ENCODE data around the gene ASTL.
A peak's percentile ranks its signal among the peaks of the same experiment; 100 is the strongest.

The ASTL gene

GRCh38 chr2:96159084-96159830 lies 21.0 kb upstream of the ASTL start:
- H2BK120ac ChIP-seq (ENCODE audit: low read depth, low read length), result no peak overlapping the region
- peaks cover 6% of the 10 kb centered on the region for H3K9me3 ChIP-seq (ENCODE audit: control insufficient read depth, low read length)
- H2BK15ac ChIP-seq (ENCODE audit: low read depth, poor library complexity, severe bottlenecking), result no peak overlapping the region
- no peak for DNase-seq
- no peaks in the 10 kb centered on the region for H3K36me3 ChIP-seq (ENCODE audit: control insufficient read depth in 1 of 2, insufficient read depth in 2 of 2, low read depth in 1 of 2, low read length in 2 of 2)
- H3K27me3 ChIP-seq (ENCODE audit: control insufficient read depth in 1 of 2, insufficient read depth in 1 of 2, low read length in 2 of 2), result peaks cover 0 to 33% of the 10 kb centered on the region in 2 experiments
- H3K27ac ChIP-seq (ENCODE audit: low read length, poor library complexity, severe bottlenecking), result no peak overlapping the region
- H4K8ac ChIP-seq (ENCODE audit: low read length), result no peak overlapping the region
- H2AFZ ChIP-seq (ENCODE audit: low read depth, low read length), result no peak overlapping the region
- H2BK5ac ChIP-seq (ENCODE audit: low read depth, low read length, poor library complexity, severe bottlenecking), result no peak overlapping the region
- no peak overlapping the region for H3K9ac ChIP-seq (ENCODE audit: low read length)
- H3K79me1 ChIP-seq (replicated peaks; ENCODE audit: low read length, poor library complexity, severe bottlenecking), result no peaks in the 10 kb centered on the region
- H4K91ac ChIP-seq (ENCODE audit: low read length), result no peak overlapping the region
- no peak overlapping the region for H3K4me3 ChIP-seq (ENCODE audit: insufficient read depth in 1 of 2, low read depth in 1 of 2, low read length in 2 of 2)
- no peak overlapping the region for H3K23ac ChIP-seq (ENCODE audit: low read length in 2 of 2)
- peaks cover 15% of the 10 kb centered on the region for H3K4me1 ChIP-seq (ENCODE audit: control insufficient read depth, insufficient read depth, low read depth, low read length)
- no peak overlapping the region for H2AK5ac ChIP-seq (ENCODE audit: low read length, severe bottlenecking)
- no peak overlapping the region for H3K4ac ChIP-seq (ENCODE audit: low read depth in 1 of 2, low read length in 2 of 2)
- no peak overlapping the region for H3K14ac ChIP-seq (ENCODE audit: low read length in 2 of 2)
- no peak overlapping the region for H2BK12ac ChIP-seq (ENCODE audit: low read length in 2 of 2)
- no peak overlapping the region for H3K18ac ChIP-seq (ENCODE audit: low read depth in 1 of 2, low read length in 2 of 2)
- 83% methylated on average over 17 of the region's 17 CpGs for WGBS
- H3K4me2 ChIP-seq (ENCODE audit: low read length, poor library complexity, severe bottlenecking), result no peak overlapping the region

GRCh38 chr2:96158554-96158940 lies 20.2 kb upstream of the ASTL start:
- H3K23ac ChIP-seq (ENCODE audit: low read length in 2 of 2), result no peak overlapping the region
- H3K18ac ChIP-seq (ENCODE audit: low read depth in 1 of 2, low read length in 2 of 2), result no peak overlapping the region
- no peak overlapping the region for H2BK5ac ChIP-seq (ENCODE audit: low read depth, low read length, poor library complexity, severe bottlenecking)
- H3K9ac ChIP-seq (ENCODE audit: low read length), result no peak overlapping the region
- H2BK12ac ChIP-seq (ENCODE audit: low read length in 2 of 2), result no peak overlapping the region
- H2AFZ ChIP-seq (ENCODE audit: low read depth, low read length), result no peak overlapping the region
- H3K79me1 ChIP-seq (replicated peaks; ENCODE audit: low read length, poor library complexity, severe bottlenecking), result no peaks in the 10 kb centered on the region
- no peak overlapping the region for H4K91ac ChIP-seq (ENCODE audit: low read length)
- no peak overlapping the region for H4K8ac ChIP-seq (ENCODE audit: low read length)
- no peak overlapping the region for H2BK15ac ChIP-seq (ENCODE audit: low read depth, poor library complexity, severe bottlenecking)
- H3K4ac ChIP-seq (ENCODE audit: low read depth in 1 of 2, low read length in 2 of 2), result no peak overlapping the region
- 91% methylated on average over 14 of the region's 14 CpGs for WGBS
- H2AK5ac ChIP-seq (ENCODE audit: low read length, severe bottlenecking), result no peak overlapping the region
- peaks cover 0 to 36% of the 10 kb centered on the region in 2 experiments for H3K27me3 ChIP-seq (ENCODE audit: control insufficient read depth in 1 of 2, insufficient read depth in 1 of 2, low read length in 2 of 2)
- H3K4me1 ChIP-seq (ENCODE audit: control insufficient read depth, insufficient read depth, low read depth, low read length), result peaks cover 13% of the 10 kb centered on the region
- H3K4me2 ChIP-seq (ENCODE audit: low read length, poor library complexity, severe bottlenecking), result no peak overlapping the region
- peaks cover 6% of the 10 kb centered on the region for H3K9me3 ChIP-seq (ENCODE audit: control insufficient read depth, low read length)
- H3K14ac ChIP-seq (ENCODE audit: low read length in 2 of 2), result no peak overlapping the region
- no peaks in the 10 kb centered on the region for H3K36me3 ChIP-seq (ENCODE audit: control insufficient read depth in 1 of 2, insufficient read depth in 2 of 2, low read depth in 1 of 2, low read length in 2 of 2)
- no peak for DNase-seq
- H3K27ac ChIP-seq (ENCODE audit: low read length, poor library complexity, severe bottlenecking), result no peak overlapping the region
- no peak overlapping the region for H3K4me3 ChIP-seq (ENCODE audit: insufficient read depth in 1 of 2, low read depth in 1 of 2, low read length in 2 of 2)
- no peak overlapping the region for H2BK120ac ChIP-seq (ENCODE audit: low read depth, low read length)

GRCh38 chr2:96157649-96158553 lies 19.6 kb upstream of the ASTL start:
- Histone ChIP-seq H3K9me3 (ENCODE audit: control insufficient read depth, low read length) (peaks cover 6% of the 10 kb centered on the region), H2AK5ac (ENCODE audit: low read length, severe bottlenecking) (no peak overlapping the region), H3K4me1 (ENCODE audit: control insufficient read depth, insufficient read depth, low read depth, low read length) (peaks cover 13% of the 10 kb centered on the region), H3K4me3 (ENCODE audit: insufficient read depth in 1 of 2, low read depth in 1 of 2, low read length in 2 of 2) (no peak overlapping the region), H3K14ac (ENCODE audit: low read length in 2 of 2) (no peak overlapping the region), H3K27me3 (ENCODE audit: control insufficient read depth in 1 of 2, insufficient read depth in 1 of 2, low read length in 2 of 2) (peaks cover 0 to 37% of the 10 kb centered on the region in 2 experiments), H4K8ac (ENCODE audit: low read length) (no peak overlapping the region), H2BK12ac (ENCODE audit: low read length in 2 of 2) (no peak overlapping the region), H3K4me2 (ENCODE audit: low read length, poor library complexity, severe bottlenecking) (peak overlapping the region; percentile 32), H3K36me3 (ENCODE audit: control insufficient read depth in 1 of 2, insufficient read depth in 2 of 2, low read depth in 1 of 2, low read length in 2 of 2) (no peaks in the 10 kb centered on the region), H3K4ac (ENCODE audit: low read depth in 1 of 2, low read length in 2 of 2) (no peak overlapping the region), H2AFZ (ENCODE audit: low read depth, low read length) (no peak overlapping the region), H3K9ac (ENCODE audit: low read length) (no peak overlapping the region), H3K23ac (ENCODE audit: low read length in 2 of 2) (no peak overlapping the region), H3K79me1 (replicated peaks; ENCODE audit: low read length, poor library complexity, severe bottlenecking) (no peaks in the 10 kb centered on the region), H4K91ac (ENCODE audit: low read length) (no peak overlapping the region), H2BK15ac (ENCODE audit: low read depth, poor library complexity, severe bottlenecking) (no peak overlapping the region), H2BK5ac (ENCODE audit: low read depth, low read length, poor library complexity, severe bottlenecking) (no peak overlapping the region), H2BK120ac (ENCODE audit: low read depth, low read length) (no peak overlapping the region), H3K18ac (ENCODE audit: low read depth in 1 of 2, low read length in 2 of 2) (no peak overlapping the region), H3K27ac (ENCODE audit: low read length, poor library complexity, severe bottlenecking) (no peak overlapping the region)
- WGBS, result 78% methylated on average over 17 of the region's 19 CpGs
- no peak for DNase-seq

Data from mesenchymal stem cell (in vitro differentiated cells and primary cell).